H1 (cell line): ENCODE results near the gene IRF2BP1. TPM values are rescaled to one million over a fixed set of nuclear protein-coding genes. Genes with fewer than 3 reads are reported as not detected.

Experiments
- CHD7 ChIP-seq: fragments of 300-600 bp; sonication (generic); IDR thresholded peaks from 2 replicates; pipeline ENCODE4 v1.7.1; 2012; ENCODE audit warnings: low read length, moderate library complexity, mild to moderate bottlenecking, inconsistent platforms; ENCODE audit not compliant: insufficient replicate concordance
- polyA plus RNA-seq, 7 experiments: library from polyadenylated mRNA; depleted of rRNA in 3 of 7; stranded (reverse) in 5 of 7; unstranded in 2 of 7; fragments of >200 nt in 5 of 7; fragments of 200-250 nt in 2 of 7; gene quantifications; 1 replicate in 5 of 7; 2 replicates in 1 of 7; 4 replicates in 1 of 7; pipeline versions ENCODE4 v1.2.1 to v1.2.3, GENCODE V29; 2011 to 2013; ENCODE audit warnings: missing spikeins in 2 of 7, mixed read lengths in 2 of 7
- total RNA-seq: library from RNA; stranded (reverse); fragmentation: NEBNext Ultra II Directional; extraction: Animal tissue kit (Norgen Biotek cat#: 25700); gene quantifications from 2 replicates; pipeline ENCODE4 v1.2.1, GENCODE V29; 2021

Gene IRF2BP1
- total and polyA plus RNA-seq, 2 of the 8 experiments (the other 6 are each of a cell fraction or from before 2014, with no cell fraction given), result 12.1 to 24.4 TPM

- TF ChIP-seq CHD7, result no peak
These were observed 43.3 kb upstream of the IRF2BP1 start (continued) for GRCh38 chr19:45929247-45929646.
